HG03175 (cell line): ENCODE results near the gene TRIM71.

Experiments
- ATAC-seq: cut with Tn5 transposase; IDR thresholded peaks from one replicate; pipeline ENCODE4 v1.9.1; 2021; ENCODE audit warnings: mild to moderate bottlenecking, moderate library complexity; ENCODE audit not compliant: unreplicated experiment

Gene TRIM71

DNA sequence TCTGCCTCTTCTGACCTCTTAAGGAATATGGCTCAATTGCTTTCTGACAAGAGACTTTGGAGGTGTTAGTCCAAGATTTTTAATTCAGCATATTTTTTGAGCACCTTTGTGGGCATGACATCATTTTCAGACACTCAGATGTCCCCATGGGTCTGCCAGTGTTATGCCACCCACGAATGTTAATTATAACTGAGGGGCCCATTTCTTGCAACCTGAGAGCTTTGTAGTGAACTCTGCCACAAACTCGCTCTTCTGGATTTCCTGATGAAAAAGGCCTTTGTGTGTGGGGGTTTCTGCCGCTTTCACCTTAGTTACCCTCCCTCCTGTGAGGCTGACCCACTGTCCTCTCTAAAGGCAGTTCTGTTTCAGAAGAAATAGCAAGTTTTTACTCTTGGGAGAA, 69.1 kb downstream of the TRIM71 start:
- ATAC-seq, result no peak

DNA sequence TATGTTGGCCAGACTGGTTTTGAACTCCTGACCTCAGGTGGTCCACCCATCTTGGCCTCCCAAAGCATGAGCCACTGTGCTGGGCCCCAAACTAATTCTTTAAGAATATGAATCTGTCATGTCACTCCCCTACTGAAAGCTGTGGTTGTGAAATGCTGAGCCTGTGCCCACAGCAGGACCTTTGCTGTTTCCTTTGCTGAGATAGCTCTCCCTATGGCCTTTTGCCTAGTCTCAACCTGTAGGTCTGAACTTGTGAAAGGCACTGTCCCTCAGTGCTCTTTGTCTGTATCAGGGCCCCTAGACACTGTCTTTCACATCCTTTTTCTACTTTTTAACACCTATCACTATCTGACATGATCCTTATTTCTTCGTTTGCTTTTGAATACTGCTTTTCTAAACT, 70.9 kb downstream of the TRIM71 start:
- ATAC-seq, result peak; percentile 95

DNA sequence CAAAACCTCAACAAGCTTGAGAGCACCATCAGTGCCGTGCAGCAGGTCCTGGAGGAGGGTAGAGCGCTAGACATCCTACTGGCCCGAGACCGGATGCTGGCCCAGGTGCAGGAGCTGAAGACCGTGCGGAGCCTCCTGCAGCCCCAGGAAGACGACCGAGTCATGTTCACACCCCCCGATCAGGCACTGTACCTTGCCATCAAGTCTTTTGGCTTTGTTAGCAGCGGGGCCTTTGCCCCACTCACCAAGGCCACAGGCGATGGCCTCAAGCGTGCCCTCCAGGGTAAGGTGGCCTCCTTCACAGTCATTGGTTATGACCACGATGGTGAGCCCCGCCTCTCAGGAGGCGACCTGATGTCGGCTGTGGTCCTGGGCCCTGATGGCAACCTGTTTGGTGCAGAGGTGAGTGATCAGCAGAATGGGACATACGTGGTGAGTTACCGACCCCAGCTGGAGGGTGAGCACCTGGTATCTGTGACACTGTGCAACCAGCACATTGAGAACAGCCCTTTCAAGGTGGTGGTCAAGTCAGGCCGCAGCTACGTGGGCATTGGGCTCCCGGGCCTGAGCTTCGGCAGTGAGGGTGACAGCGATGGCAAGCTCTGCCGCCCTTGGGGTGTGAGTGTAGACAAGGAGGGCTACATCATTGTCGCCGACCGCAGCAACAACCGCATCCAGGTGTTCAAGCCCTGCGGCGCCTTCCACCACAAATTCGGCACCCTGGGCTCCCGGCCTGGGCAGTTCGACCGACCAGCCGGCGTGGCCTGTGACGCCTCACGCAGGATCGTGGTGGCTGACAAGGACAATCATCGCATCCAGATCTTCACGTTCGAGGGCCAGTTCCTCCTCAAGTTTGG, 72.9 kb downstream of the TRIM71 start:
- no peak for ATAC-seq

DNA sequence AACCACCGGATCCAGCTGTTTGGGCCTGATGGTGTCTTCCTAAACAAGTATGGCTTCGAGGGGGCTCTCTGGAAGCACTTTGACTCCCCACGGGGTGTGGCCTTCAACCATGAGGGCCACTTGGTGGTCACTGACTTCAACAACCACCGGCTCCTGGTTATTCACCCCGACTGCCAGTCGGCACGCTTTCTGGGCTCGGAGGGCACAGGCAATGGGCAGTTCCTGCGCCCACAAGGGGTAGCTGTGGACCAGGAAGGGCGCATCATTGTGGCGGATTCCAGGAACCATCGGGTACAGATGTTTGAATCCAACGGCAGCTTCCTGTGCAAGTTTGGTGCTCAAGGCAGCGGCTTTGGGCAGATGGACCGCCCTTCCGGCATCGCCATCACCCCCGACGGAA, 73.6 kb downstream of the TRIM71 start:
- no peak for ATAC-seq

GRCh38 chr3:32892625-32893598, 75.1 kb downstream of the TRIM71 start:
- ATAC-seq, result no peak

- ATAC-seq, result no peak
These were observed 77.2 kb downstream of the TRIM71 start for GRCh38 chr3:32894977-32895376.

DNA sequence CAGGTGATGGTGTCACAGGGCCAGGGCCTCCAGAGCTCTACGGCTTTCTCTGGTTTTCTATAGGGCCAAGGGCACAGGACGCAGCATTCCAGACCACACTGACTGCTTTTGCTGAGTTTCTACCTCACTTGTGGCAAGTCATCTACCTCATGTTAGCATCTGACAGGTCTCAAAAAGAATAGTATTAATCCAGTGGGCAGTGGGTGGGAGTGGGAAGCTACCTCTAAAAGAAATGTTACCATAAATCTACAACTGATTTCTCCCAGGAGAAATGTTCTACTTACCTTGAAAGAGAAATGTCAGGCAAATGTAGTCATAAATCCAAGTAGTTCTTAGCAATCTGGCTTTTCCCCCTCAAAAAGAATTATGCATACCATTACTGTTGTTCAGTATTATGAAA, 77.9 kb downstream of the TRIM71 start:
- ATAC-seq, result no peak

GRCh38 chr3:32896143-32896542, 78.3 kb downstream of the TRIM71 start:
- ATAC-seq, result no peak

- no peak for ATAC-seq
These were observed 79.3 kb downstream of the TRIM71 start for GRCh38 chr3:32897001-32897601.

DNA sequence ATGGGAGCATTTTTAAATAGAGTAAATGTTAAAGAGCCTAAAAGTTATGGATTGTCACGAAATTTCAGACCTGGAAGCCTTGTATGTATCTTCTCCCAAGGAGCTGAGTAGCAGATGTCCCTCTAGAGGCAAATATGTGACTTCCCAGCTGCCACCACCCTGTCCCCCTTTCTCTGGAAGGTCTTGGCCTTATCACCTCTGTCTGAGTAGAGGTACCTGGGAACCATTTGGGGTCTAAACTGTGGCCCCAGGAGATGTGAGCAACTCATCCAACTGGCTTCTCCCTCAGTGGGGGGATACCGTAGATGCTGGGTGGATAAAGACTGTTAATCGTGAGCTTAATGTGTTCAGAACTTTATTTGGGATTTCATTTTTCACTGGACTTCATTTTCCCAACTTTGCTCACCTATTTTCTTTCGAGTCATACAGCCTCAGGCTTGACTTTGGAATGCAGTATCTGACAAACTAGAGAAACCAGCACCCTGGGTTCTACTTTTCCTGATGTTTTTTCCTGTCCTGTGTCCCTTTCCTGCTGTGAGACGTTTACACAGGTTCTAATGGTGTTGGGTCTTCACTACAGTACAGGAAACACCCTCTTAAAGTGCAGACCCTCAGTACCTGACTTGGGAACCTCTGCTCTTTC, 80.3 kb downstream of the TRIM71 start:
- ATAC-seq, result no peak

DNA sequence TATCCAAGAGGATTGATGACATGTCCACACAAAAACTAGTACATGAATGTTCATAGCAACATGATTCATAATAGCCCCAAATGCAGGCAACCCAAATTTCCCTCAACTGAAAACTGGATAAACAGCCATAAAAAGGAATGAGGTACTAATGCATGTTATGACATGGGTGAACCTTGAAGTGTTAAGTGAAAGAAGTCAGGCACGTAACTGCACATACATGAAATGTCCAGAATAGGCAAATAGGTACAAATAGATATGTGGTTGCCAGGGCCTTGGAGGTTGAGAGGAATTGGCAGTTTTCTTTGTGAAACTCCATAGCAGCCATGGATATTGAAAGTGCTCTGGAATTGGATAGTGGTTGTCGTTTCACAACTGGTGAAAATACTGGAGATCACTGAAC, 81.5 kb downstream of the TRIM71 start:
- ATAC-seq, result no peak

DNA sequence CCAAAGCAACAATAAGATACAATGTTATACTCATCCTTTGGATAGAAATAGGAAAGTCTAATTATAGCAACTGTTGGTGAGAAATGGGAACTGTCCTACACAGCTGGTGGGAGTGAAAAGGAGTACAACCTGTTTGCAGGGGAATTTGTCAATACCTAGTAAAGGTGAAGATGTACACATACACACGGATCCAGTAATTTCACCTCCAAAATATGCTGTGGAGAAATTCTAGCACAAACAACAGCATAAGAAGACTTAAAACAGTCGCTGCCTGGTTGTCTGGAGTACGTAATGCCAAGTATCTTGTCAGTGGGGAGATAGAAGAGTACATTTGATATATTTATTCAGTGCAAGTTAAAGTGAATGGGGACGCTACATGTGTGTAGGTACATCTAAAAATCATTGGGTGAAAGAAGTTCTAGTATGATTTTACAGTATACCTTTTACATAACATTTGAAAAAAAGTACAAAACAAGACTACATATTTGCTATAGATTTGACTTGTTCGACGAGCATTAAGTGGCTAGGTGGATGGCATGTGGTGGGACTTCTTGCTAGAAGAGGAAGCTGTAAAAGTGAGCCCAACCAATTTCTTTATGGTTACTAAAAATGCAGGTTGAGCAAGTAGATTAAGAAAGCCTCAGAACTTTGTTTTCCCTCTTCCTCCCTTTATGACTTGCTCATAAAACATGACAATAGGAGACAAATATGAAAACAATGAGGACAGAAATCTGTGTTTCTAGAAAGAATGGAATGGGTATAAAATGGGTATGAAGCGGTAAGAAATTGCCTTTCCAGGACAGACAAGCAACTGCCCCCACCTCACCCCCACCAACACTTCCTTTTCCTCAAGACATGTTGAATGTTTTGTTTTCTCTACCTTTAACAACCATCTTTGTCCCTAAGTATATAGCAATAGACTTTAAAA, 83.5 kb downstream of the TRIM71 start:
- ATAC-seq, result no peak

GRCh38 chr3:32902887-32903371, 85.1 kb downstream of the TRIM71 start:
- peak; percentile 73 for ATAC-seq

DNA sequence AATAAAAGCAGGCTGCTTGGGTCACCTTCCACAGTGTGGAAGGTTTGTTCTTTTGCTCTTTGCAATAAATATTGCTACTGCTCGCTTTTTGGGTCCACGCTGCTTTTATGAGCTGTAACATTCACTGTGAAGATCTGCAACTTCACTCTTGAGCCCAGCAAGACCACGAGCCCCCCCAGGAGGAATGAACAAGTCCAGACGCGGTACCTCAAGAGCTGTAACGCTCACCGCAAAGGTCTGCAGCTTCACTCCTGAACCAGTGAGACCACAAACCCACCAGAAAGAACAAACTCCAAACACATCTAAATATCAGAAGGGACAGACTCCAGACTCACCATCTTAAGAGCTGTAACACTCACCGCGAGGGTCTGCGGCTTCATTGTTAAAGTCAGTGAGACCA, 86.2 kb downstream of the TRIM71 start:
- no peak for ATAC-seq

DNA sequence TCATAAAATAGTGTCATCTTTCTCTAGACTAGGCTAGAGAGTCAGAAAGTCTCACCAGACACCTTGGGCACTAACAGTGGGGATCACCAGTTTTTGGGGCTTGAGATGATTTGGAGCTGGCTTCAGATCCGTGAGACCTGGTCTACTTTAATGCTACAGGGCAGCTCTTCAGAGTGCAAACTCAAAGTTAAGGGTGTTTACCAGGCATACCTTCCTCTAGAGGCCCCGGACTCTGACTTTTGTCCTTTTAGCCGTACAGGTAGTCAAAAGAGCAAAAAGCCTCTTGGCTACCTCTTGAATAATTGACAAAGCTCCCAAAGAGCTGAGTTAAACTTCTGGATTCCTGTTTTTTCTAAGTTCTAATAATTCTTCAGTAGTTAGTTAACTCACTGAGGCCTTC, 92.2 kb downstream of the TRIM71 start:
- no peak for ATAC-seq

- no peak for ATAC-seq
These were observed 93.2 kb downstream of the TRIM71 start for GRCh38 chr3:32910954-32911353.

- ATAC-seq, result no peak
These were observed 94.2 kb downstream of the TRIM71 start for GRCh38 chr3:32912046-32912445.

DNA sequence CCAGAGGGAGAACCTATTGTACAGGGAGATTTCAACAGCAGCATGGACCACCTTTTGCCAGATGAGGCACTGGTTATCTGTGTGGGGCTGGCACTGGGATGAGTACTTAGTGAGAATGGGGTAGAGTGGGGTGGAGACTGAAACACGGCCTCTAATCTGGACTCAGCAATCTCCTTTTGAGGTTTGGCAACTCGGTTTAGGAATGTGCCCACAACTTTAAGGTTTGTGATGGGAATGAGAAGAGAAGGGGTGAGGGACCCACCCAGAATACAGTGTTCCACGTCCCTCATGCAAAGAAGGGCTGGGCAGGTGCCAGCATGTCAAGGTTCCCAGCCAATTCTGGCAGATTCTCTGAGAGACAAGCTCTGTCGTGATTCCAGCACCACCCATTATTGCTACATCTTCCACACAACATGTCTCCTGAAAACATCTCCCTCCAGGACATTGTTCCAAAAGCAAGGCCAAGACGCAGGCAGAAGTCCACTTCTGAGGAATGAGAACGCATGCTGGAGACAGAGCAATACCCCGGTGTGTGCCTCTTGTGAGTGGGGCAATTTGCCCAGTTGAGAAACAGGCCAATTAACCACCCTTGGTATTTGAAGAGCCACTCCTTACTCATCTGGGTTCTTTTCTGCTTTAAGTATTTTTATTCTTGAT, 96.1 kb downstream of the TRIM71 start:
- ATAC-seq, result no peak

- ATAC-seq, result no peak
These were observed 102.1 kb downstream of the TRIM71 start for GRCh38 chr3:32919920-32920319.
